ENCODE results near the gene ZNF276.

DNA sequence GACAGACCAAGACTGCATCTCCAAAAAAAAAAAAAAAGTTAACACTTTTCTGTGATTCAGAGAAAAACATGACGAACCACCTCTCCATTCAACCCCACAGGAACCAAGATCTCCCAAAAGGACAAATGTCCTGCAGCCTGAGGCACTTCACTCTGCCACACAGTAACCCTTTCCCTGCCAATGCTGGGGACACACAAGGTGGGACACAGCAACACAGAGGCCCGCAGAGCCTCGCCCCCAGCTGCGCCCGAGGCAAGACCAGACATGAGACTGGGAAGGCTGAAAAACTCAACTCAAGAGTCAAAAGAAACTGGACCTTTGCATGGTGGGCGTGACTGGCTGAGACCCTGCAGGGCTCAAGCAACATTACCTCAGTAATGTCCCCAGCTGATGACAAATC, 61.2 kb downstream of the ZNF276 start:
- TF ChIP-seq, protein P1, sequence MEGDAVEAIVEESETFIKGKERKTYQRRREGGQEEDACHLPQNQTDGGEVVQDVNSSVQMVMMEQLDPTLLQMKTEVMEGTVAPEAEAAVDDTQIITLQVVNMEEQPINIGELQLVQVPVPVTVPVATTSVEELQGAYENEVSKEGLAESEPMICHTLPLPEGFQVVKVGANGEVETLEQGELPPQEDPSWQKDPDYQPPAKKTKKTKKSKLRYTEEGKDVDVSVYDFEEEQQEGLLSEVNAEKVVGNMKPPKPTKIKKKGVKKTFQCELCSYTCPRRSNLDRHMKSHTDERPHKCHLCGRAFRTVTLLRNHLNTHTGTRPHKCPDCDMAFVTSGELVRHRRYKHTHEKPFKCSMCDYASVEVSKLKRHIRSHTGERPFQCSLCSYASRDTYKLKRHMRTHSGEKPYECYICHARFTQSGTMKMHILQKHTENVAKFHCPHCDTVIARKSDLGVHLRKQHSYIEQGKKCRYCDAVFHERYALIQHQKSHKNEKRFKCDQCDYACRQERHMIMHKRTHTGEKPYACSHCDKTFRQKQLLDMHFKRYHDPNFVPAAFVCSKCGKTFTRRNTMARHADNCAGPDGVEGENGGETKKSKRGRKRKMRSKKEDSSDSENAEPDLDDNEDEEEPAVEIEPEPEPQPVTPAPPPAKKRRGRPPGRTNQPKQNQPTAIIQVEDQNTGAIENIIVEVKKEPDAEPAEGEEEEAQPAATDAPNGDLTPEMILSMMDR (IDR thresholded peaks at IDR 0.05): no peak
- no peak for TF ChIP-seq POLR2A (IDR thresholded peaks at IDR 0.05)
- no peak for TF ChIP-seq EP300 (IDR thresholded peaks at IDR 0.05)

All from ovary (tissue), 3 donors.